ENCODE measurements around the gene ZHX3. TPM values are rescaled to one million over a fixed set of nuclear protein-coding genes. Genes with fewer than 3 reads are reported as not detected.

The ZHX3 gene
- total and polyA plus RNA-seq, 2 of the 13 experiments (the other 11 are each of a cell fraction or from before 2014, with no cell fraction given) = 8.4 to 11.7 TPM

GRCh38 chr20:41135888-41136679 is 181.4 kb downstream of the ZHX3 start (continued):
- TF ChIP-seq ZNF570 (CRISPR knock-in tag; IDR thresholded peaks at IDR 0.05; ENCODE audit: borderline replicate concordance) (no peak), POGZ (CRISPR knock-in tag; IDR thresholded peaks at IDR 0.05) (no peak), SMAD9 (CRISPR knock-in tag; IDR thresholded peaks at IDR 0.05) (no peak), NFIB (CRISPR knock-in tag; IDR thresholded peaks at IDR 0.05; ENCODE audit: borderline replicate concordance) (no peak), PRPF4 (IDR thresholded peaks at IDR 0.05; ENCODE audit: low read depth, low read length, poor library complexity, severe bottlenecking) (no peak), ZNF546 (CRISPR knock-in tag; conservative IDR thresholded peaks at IDR 0.05) (no peak), RBM39 (IDR thresholded peaks at IDR 0.05; ENCODE audit: low read depth, low read length, poor library complexity, severe bottlenecking) (no peak), ZNF547 (CRISPR knock-in tag; IDR thresholded peaks at IDR 0.05) (no peak), ZBTB37 (CRISPR knock-in tag; IDR thresholded peaks at IDR 0.05) (peak; percentile 45; the same call in 1 of the 2 replicates), REPIN1 (CRISPR knock-in tag; IDR thresholded peaks at IDR 0.05; ENCODE audit: borderline replicate concordance, low read depth) (no peak), MEIS1 (CRISPR knock-in tag; IDR thresholded peaks at IDR 0.05; ENCODE audit: borderline replicate concordance) (no peak), ZNF644 (CRISPR knock-in tag; IDR thresholded peaks at IDR 0.05; ENCODE audit: low read depth) (no peak), LRRFIP1 (CRISPR knock-in tag; conservative IDR thresholded peaks at IDR 0.05) (no peak), ZFP41 (CRISPR knock-in tag; IDR thresholded peaks at IDR 0.05; ENCODE audit: borderline replicate concordance) (no peak), ZNF382 (CRISPR knock-in tag; IDR thresholded peaks at IDR 0.05; ENCODE audit: borderline replicate concordance) (no peak), ZNF446 (CRISPR knock-in tag; IDR thresholded peaks at IDR 0.05) (no peak), EHMT2 (IDR thresholded peaks at IDR 0.05; ENCODE audit: borderline replicate concordance, low read depth, low read length) (no peak), ZUFSP (CRISPR knock-in tag; IDR thresholded peaks at IDR 0.05; ENCODE audit: borderline replicate concordance) (no peak), KLF13 (CRISPR knock-in tag; IDR thresholded peaks at IDR 0.05) (no peak)
- TF ChIP-seq, protein P1, sequence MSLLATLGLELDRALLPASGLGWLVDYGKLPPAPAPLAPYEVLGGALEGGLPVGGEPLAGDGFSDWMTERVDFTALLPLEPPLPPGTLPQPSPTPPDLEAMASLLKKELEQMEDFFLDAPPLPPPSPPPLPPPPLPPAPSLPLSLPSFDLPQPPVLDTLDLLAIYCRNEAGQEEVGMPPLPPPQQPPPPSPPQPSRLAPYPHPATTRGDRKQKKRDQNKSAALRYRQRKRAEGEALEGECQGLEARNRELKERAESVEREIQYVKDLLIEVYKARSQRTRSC (CRISPR knock-in tag; IDR thresholded peaks at IDR 0.05; ENCODE audit: low read depth) = 0 out of 2 replicates have a peak, but pooled peaks have one; percentile 2
- TF ChIP-seq, protein P2, sequence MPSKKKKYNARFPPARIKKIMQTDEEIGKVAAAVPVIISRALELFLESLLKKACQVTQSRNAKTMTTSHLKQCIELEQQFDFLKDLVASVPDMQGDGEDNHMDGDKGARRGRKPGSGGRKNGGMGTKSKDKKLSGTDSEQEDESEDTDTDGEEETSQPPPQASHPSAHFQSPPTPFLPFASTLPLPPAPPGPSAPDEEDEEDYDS (CRISPR knock-in tag; IDR thresholded peaks at IDR 0.05) = no peak
